ENCODE results near the gene TSSC4.

Gene TSSC4

DNA sequence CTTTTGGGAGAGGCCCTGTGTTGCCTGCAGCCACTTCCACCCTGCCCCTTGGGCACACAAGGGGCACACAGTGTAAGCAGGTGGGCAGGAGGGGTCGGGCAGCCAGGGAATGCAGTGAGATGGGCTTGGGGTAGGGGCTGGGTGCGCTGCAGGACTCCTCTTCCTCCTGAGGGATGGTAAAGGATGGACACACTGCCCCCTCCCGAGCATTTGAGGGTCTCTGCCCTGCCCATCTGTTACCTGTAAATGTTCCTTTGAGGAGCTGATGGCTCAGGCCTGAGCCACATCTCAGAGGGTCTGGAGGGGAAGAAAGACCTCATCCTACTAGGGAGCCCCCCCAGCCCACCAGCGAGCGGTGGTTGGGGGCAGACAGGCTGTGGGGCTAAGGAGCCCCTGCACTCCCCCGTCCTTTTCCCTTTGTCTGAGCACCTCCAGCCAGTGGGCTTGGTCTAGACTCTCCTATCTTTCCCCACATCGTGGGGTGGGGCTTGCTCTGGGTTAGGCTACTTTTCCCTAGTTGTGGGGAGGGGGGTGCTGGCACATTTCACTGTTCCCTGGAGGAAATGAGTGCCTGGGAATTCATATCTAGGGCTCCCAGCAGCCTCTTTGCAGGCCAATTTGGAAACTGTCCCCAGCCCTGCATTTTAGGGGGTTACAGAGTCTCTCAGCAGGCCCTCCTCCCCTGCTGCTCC lies 1.7 kb upstream of the TSSC4 start:
- DNase-seq (ENCODE audit: insufficient read length, low spot score) (no peak), FAIRE-seq (no peak)

DNA sequence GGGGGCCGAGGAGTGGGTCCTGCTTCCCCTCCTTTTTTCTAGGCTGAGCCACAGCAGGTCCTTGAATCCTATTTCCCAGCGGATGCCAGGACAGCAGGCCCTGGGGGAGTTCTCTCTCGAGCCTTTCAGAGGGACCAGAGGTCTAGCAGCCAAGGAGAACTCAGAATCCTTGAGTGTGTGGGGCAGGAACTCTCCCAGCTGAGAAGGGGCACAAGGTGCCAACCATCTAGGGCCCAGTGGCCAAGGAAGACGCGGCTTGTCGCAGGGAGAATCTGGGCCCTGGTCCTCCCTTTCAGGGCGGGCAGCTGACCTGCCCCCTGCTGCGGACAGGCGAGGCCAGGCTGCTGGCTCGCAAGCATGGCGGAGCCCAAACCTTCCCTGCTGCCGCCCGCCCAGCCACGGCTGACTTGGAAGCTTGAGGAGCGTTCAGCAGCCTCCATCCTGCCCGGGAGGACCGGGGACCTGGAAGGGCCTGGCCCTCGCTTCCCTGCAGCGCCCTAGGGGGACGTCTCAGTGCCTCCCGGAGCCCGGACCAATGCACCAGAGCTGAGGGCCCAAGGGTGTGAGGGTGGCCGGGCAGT lies 972 bp upstream of the TSSC4 start:
- no peak for FAIRE-seq
- DNase-seq (ENCODE audit: insufficient read length, low spot score), result no peak

DNA sequence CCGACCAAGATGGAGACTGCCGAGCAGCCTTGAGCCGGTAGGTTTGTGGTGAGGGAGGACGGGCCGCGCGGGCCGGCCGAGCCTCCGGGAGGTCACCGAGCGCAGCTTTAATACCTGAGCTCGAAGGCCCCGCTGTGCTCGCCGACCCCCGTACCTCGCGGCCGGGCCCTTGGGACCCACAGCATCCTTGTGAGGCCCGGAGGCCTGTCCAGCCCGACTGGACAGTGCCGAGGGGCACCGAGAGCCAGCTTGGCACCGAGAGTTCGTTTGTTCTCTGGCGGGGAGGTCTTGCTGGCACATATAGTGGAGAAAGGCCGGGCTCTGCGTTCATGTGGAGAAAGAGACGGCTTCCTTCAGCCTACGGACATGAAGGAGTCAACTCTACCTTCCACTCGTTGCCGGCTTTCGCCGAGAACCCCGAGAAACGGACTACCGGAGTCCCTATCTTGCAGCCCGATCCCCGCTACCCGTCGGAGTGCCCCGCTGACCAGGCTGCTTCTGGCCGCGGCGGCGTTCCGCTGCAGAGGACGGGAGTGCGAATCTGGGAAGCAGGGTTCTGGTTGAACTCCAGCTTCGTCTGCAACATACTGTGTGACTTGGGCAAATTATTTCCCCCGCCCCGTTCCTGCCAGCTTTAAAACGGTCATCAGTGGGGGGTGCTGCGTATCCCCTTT lies 349 bp downstream of the TSSC4 start:
- FAIRE-seq (no peak), DNase-seq (ENCODE audit: insufficient read length, low spot score) (no peak)

DNA sequence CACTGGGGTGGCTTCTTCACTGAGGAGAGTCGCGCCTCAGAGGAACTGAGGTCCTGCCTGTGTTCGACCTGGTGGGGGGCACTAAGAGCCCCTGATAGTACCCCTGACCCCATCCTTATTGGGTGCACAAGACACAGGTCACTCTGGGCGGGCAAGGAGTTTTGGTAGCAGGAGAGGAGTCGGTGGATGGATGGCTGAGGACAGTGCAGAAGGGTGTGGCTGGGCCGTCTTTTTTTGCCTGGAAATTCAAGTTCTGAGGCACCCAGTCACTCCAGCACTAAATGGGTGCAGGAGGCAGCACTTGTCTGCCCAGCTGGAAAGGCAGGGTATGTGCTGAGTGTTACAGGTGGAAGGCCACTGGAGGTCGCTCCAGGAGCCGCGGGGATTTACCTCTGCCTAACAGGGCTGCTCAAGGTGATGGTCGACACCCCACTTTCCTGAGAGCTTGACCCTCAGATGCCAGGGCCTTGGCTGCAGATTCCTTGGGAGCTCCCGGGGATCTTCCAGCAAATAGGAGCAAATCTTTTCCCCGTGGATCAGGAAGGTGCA lies 960 bp downstream of the TSSC4 start:
- DNase-seq (ENCODE audit: insufficient read length, low spot score) (no peak), FAIRE-seq (no peak)

DNA sequence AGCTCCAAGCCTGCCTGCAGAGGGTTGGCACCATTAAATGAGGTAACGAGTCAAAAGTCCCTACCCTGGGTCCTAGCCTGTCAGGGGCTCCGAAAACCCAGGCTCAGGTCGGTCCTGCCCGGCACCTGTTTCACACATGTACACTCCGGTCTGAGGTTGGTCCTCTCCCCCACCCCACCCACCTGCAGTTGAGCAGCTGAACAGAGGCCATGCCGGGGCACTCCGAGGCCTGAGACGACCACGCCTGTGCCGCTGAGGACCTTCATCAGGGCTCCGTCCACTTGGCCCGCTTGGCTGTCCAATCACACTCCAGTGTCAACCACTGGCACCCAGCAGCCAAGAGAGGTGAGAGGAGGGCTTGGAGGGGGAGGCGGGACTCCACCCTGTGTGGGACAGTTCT lies 1.6 kb downstream of the TSSC4 start:
- DNase-seq (ENCODE audit: insufficient read length, low spot score) (no peak), FAIRE-seq (no peak)

DNA sequence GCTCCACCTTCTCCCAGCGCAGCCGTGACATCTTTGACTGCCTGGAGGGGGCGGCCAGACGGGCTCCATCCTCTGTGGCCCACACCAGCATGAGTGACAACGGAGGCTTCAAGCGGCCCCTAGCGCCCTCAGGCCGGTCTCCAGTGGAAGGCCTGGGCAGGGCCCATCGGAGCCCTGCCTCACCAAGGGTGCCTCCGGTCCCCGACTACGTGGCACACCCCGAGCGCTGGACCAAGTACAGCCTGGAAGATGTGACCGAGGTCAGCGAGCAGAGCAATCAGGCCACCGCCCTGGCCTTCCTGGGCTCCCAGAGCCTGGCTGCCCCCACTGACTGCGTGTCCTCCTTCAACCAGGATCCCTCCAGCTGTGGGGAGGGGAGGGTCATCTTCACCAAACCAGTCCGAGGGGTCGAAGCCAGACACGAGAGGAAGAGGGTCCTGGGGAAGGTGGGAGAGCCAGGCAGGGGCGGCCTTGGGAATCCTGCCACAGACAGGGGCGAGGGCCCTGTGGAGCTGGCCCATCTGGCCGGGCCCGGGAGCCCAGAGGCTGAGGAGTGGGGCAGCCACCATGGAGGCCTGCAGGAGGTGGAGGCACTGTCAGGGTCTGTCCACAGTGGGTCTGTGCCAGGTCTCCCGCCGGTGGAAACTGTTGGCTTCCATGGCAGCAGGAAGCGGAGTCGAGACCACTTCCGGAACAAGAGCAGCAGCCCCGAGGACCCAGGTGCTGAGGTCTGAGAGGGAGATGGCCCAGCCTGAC lies 2.5 kb downstream of the TSSC4 start:
- FAIRE-seq (no peak), DNase-seq (ENCODE audit: insufficient read length, low spot score) (no peak)

DNA sequence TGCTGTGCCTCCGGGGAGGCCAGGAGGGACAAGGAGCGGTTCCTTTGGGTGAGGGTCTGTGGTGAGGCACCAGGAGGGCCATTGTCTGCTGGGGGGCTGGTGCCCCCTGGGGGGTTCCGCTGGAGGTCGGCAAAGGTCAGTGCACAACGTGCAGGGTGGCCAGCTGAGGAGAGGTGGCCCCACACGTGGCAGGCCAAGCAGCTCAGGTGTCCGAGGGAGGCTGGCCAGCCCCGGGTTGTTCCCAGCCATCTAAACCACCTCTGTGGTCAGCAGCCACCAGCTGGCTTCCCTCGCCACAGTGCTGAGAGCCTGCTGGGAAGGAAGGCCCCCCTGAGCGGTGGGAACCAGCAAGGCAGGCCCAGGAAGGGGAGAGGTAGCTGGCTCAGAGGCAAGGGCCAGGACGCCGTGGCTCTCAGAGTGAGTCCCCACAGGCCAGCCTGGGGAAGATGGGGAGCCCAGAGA lies 4.2 kb downstream of the TSSC4 start:
- FAIRE-seq, result no peak
- no peak for DNase-seq (ENCODE audit: insufficient read length, low spot score)

DNA sequence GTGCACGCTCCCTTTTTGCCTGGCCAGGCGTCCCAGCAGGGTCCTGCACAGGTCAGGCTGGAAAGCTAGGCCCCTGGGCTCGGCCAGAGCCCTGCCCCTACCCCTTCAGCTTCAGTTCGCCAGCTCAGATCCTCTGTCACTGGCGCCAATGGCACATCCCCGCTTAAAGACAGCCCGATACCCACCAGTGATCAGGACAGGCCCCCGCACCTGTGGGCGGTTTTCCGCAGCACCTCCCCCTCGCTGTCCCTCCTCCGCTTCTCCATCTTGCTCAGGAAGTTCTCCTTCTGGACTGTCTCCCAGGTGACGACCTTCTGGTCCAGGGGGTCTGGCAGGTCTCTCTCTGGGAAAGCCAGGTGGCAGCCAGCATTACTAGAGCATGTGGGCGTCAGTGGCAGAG lies 5.9 kb downstream of the TSSC4 start:
- DNase-seq (ENCODE audit: insufficient read length, low spot score), result no peak
- FAIRE-seq, result no peak

DNA sequence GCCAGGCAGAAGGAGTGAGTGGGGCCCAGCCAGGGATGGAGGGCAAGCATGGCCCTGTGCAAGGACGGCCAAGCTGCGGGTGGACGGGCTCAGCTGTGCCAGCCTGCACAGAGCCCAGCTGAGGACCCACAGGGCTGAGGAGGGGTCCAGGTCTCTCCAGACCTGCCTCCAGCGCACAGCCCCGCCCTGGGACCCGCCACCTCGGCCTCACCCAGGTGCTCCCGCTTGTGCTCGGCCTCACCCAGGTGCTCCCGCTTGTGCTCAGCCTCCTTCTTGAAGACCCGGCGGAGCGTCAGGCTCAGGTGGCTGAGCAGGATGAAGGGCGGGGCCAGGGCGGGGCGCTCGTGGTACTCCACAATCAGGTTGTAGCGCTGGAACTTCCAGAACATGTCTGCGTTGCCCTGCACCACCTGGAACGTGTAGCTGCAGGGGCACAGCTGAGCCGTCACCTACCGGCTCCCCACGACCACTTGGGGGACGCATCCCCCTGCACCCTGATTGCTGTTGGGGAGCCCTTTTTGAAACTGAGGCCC lies 6.4 kb downstream of the TSSC4 start:
- DNase-seq (ENCODE audit: insufficient read length, low spot score), result no peak

DNA sequence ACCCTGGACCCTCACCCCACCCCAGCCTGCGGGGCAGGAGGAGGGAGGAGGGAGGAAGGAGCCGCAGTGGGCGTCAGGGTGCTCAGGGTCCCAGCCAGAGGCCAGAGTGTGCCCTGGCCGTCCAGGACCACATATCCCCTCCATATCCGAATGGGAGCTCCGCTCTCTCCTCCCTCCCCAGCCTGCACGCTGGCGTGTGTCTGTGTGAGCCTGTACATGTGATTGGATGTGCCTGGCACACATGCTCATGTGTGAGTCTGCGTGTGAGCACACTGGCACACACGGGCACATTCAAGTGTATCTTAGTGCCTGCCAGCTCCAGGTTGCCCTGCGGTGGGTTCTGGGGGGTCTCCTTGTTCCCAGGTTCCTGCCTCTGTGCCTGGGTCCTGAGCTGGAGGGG lies 8.1 kb downstream of the TSSC4 start:
- DNase-seq (ENCODE audit: insufficient read length, low spot score), result no peak
- FAIRE-seq, result no peak

More for the DNA sequence above, 6.4 kb downstream of the TSSC4 start:
- FAIRE-seq, result no peak

DNA sequence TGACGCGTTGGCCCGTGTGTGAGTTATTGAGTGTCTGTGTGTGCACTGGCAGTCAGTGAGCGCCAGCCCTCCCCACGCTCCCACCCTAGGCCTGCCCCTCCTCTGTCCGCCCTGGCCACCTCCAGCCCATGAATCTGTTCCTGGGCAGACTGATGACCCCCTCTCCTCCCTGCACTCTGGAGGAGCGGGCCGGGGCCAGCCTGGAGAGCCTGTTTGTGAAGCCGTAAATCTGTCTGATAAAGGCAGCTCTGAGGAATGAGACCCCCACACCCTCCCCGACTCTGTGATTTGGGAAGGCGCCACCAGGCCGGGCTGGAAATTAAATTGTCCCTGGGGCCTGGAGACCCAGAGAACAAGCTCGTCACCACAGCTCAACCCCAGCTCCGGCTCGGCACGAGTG lies 8.6 kb downstream of the TSSC4 start:
- DNase-seq (ENCODE audit: insufficient read length, low spot score) (no peak), FAIRE-seq (no peak)

DNA sequence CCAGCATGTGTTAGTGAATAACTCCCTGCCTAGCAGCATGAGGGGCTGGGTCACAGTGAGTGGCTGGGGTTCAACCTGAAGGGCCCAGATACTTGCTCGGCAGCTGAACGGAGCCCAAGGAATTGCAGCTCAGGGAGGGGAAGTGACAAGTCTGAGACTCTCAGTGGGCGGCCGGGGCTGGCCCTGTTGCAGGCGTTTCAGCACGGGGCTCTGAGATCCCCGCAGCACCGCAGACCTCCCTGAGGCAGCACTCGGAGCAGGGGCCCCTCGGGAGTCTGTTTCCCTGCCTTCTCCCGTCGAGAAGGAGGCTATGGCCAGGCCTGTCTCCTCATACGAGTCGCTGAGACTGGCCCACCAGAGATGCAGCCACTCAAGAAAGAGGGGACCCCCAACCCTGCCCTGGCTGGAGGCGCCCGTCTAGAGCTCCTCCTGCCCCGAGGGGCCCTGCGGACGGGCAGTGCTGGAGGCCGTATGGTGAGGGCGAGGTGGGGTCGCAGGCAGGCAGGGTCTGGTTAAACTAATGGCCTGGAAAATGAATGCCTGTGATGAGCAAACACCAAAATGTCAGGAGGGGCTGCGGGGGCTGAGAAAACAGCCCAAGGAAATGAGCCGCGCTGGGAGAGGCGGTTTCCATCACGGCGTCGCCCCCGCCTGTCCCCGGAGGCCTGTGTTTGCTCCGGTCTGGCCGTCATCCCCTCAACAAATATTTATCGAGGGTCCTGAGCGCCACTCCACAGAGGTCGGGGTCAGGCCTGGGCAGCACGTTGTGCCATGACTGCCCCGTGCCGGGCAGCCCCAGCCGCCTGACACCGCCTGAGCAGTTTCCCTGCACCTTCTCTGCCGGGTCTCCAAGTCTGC lies 9.3 kb downstream of the TSSC4 start:
- DNase-seq (ENCODE audit: insufficient read length, low spot score), result no peak
- no peak for FAIRE-seq

DNA sequence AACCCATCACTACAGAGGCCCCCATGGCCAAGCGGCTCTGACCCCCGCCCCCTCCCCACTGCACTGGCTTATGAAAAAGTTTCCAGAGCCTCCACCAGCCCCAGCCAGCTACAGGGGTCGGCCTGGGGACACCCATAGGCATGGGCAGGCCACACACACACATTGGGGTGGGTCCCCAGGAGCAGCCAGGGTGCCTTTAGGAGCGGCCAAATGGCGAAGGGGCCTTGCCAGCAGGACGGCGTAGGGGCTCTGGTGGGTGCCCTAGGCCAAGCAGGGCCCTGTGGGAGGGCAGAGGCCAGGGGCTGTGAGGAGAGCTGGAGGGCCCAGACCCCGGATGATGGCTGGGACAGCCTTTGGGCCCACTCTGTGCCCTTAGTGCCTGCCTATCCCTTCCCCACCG lies 10.1 kb downstream of the TSSC4 start:
- DNase-seq (ENCODE audit: insufficient read length, low spot score), result no peak
- FAIRE-seq, result no peak

DNA sequence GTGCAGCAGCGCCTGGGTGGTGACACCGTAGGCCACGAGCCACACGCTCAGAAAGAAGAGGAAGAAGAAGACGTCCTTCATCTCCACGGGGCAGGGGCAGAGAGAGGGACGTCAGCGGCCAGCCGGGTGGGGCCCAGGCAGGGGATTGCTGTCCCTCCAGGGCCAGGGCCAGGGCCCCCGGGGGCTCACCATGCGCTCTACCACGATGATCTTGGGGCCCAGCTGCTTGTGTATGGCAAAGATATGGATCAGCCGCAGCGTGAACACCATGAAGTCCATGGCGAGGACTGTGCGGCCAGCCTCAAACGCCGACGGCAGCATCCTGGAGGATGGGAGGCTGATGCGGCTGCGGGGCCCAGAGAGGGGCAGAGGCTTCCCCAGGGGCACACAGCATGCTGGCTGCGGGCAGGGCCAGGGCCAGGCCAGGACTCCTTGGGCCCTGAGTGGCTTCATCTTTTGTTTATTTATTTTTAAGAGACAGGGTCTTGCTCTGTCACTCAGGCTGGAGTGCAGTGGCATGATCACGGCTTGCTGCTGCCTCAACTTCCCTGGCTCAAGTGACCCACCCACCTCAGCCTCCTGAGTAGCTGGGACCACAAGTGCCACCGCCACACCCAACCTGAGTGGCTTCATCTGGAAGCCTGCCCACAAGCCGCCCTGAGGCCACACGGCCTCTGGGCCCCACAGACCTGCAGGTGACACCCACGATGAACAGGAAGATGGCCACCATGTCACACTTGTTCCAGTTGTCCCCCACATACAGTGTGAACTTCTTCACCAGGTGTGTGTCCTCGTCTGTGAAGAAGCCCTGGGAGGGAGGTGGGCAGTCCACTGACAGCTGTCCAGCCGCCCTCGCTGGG lies 11.1 kb downstream of the TSSC4 start:
- FAIRE-seq (no peak), DNase-seq (ENCODE audit: insufficient read length, low spot score) (no peak)

DNA sequence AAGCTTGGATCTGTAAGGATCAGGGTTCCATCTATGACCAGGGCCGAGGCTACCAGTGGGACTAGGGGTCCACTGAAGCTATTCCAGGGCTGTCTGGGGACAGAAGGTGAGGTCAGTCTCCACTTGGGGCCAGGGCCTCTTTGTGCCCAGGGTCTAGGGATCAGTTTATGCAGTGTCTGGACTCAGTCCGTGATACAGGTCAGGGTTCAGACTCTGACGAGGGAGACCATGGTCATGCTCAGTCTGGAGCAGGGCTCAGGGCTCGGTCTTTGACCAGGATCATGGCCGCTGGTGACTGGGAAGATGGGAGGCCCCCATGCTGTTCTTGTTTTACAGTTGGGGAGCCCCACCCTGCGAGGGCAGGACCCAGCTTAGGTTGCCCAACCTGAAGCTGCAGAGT lies 11.8 kb downstream of the TSSC4 start:
- FAIRE-seq, result no peak
- DNase-seq (ENCODE audit: insufficient read length, low spot score), result no peak

DNA sequence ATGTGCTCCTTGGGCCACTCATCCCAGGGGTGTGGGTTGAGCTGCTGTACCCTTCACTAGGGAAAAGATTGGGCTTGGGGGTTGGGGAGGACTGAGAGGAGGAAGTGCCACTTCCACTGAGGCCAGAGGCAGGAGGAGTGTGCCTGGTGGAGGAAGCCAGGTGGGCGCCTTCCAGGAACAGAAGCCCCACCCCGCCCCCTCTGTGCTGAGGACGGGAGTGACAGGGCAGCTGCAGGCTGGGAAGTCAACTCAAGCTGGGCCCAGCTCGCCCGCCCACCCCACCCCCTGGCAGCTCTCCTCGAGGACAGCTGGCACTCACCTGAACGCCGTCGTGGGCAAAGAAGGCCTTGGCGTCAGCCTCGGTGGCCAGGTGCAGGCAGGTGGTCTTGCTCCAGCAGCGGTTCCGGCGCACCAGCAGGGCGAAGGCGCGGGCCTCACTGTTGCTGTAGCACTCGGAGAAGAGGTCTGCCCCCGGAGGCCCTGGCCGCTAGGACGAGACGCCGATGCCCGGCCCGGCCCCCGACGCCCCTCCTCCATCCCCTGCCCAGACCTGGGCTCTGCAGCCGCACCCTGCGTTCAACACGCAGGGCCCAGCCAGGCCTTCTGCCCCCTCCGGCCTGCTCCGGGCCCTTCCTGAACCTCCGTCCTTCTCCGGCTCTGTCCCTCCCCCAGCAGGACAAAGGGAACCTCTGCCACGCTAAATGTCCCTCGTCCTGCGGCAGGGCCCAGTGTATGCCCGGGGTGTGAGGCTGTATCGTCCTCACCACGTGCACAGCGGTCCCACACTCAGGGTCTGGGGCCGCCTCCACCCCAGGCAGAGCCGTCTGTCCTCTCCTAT lies 13.4 kb downstream of the TSSC4 start:
- FAIRE-seq, result no peak
- DNase-seq (ENCODE audit: insufficient read length, low spot score), result no peak

DNA sequence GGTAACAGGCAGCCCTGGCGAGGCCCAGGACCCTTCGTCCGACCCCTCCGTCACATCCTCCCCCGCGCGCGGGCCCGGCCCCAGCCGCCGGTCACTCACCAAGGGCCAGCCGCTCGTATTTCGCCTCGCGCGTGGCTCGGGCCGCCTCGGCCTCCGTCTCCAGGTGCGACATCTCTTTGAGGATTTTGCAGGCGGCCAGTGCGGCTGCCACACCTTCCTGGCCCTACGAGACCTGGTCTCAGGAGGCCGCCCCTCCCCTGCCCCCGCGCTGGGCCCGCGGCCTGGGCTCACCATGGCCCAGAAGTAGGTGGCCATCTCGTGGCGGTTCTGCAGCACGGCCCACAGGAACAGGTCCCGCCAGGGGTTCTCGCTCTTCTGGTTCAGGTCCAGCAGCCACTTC lies 14.1 kb downstream of the TSSC4 start:
- no peak for DNase-seq (ENCODE audit: insufficient read length, low spot score)
- FAIRE-seq, result no peak

DNA sequence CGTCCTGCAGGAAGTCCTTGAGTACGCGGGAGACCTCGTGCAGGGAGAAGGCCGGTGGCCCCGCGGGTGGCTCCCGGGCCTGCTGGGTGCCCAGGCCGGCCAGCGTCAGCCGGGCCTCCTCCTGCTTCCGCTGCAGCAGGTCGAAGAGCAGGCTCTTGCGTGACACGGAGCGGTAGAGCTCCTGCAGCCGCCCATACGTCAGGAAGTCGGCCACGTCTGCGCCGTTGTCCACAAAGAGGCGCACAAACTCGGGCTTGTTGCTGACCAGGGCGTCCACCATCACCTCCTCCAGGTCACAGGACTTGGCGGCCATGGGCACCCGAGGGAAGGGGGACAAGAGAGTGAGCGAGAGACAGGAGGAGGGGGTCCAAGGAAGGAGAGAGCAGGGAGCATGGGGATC lies 14.6 kb downstream of the TSSC4 start:
- DNase-seq (ENCODE audit: insufficient read length, low spot score), result no peak
- no peak for FAIRE-seq
